Endothelial cell of umbilical vein (primary cell): Measurements from ENCODE around the gene SCAMP2.

Experiments used
- CTCF ChIP-seq, 2 donors: IDR thresholded peaks; 1 replicate in 1 of 2; 2 replicates in 1 of 2; pipeline ENCODE4 v1.5.1; 2011; ENCODE audit warnings: low read length in 2 of 2, mild to moderate bottlenecking in 2 of 2, moderate library complexity in 2 of 2, control low read depth in 1 of 2, inconsistent platforms in 1 of 2, low read depth in 1 of 2; ENCODE audit not compliant: insufficient read depth in 1 of 2; ENCODE audit errors: extremely low read depth in 1 of 2
- EZH2 ChIP-seq: IDR thresholded peaks from 2 replicates; pipeline ENCODE4 v1.6.1; 2012; ENCODE audit warnings: borderline replicate concordance, low read depth, mild to moderate bottlenecking, moderate library complexity, low read length, inconsistent platforms; ENCODE audit not compliant: severe bottlenecking
- FOS ChIP-seq: IDR thresholded peaks from 2 replicates; pipeline ENCODE4 v1.6.1; 2011; ENCODE audit warnings: mild to moderate bottlenecking, low read length, moderate library complexity, borderline replicate concordance; ENCODE audit not compliant: insufficient read depth
- GATA2 ChIP-seq: IDR thresholded peaks from 2 replicates; pipeline ENCODE4 v1.7.0; 2011; ENCODE audit warnings: low read depth, mild to moderate bottlenecking, moderate library complexity, mixed read lengths, low read length; ENCODE audit not compliant: insufficient read length, insufficient read depth
- MAX ChIP-seq: IDR thresholded peaks from 2 replicates; pipeline ENCODE4 v1.6.1; 2011; ENCODE audit not compliant: insufficient read depth, insufficient read length
- MYC ChIP-seq: IDR thresholded peaks from one replicate; pipeline ENCODE4 v1.6.1; 2011; ENCODE audit warnings: mild to moderate bottlenecking, low read depth, low read length
- POLR2A ChIP-seq: IDR thresholded peaks from 2 replicates; pipeline ENCODE4 v1.6.1; 2012; ENCODE audit warnings: low read depth, mild to moderate bottlenecking, control low read depth, low read length
- POLR2AphosphoS5 ChIP-seq: IDR thresholded peaks from 2 replicates; pipeline ENCODE4 v1.6.1; 2012; ENCODE audit warnings: low read depth, mild to moderate bottlenecking, control low read depth, low read length, moderate library complexity; ENCODE audit not compliant: insufficient read depth

GRCh38 chr15:74869372-74869725 lies 3.8 kb downstream of the SCAMP2 start:
- TF ChIP-seq CTCF (IDR thresholded peaks at IDR 0.05; ENCODE audit: extremely low read depth in 1 of 2, insufficient read depth in 1 of 2, low read depth in 1 of 2, low read length in 2 of 2) (no peak), POLR2A (no peak), MAX (no peak), POLR2AphosphoS5 (no peak), MYC (no peak), EZH2 (no peak), FOS (no peak), GATA2 (no peak)
